D721Med (cell line): ENCODE measurements around the gene KCNG2.

Source experiments
- DNase-seq: peaks from one replicate; pipeline ENCODE4 v3.0.0; 2011; ENCODE audit warnings: low spot score; ENCODE audit not compliant: insufficient read length
- FAIRE-seq: peaks from 2 replicates; lab custom pipeline; 2011; peaks lifted over from hg19 to GRCh38; lab: Jason Lieb, UNC
- TF ChIP-seq, protein P1 (sequence below): IDR thresholded peaks from 2 replicates; pipeline ENCODE4 v1.5.1; 2012; ENCODE audit warnings: mild to moderate bottlenecking, control low read depth; ENCODE audit not compliant: insufficient read depth; ENCODE audit errors: missing control alignments

Gene KCNG2

DNA sequence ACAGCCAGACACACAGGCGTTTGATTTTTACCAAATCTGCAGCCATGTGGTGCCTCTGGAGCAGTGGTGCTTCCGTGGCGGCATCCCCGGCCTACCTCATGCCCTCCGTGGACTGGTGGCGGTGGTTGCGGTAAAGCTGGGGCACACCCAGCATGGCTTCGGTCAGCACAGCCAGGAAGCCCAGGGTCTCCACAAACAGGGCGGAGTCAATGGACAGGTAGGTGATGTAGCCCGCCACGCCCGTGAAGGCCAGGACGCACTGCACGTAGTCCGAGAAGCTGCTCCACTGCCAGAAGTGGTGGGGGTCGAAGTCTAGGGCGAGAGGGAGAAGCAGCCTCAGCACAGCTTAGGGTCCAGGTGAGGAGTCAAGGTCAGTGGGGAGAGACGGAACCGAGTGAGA, 121.4 kb downstream of the KCNG2 start:
- FAIRE-seq (no peak), DNase-seq (no peak)
- TF ChIP-seq, protein P1, sequence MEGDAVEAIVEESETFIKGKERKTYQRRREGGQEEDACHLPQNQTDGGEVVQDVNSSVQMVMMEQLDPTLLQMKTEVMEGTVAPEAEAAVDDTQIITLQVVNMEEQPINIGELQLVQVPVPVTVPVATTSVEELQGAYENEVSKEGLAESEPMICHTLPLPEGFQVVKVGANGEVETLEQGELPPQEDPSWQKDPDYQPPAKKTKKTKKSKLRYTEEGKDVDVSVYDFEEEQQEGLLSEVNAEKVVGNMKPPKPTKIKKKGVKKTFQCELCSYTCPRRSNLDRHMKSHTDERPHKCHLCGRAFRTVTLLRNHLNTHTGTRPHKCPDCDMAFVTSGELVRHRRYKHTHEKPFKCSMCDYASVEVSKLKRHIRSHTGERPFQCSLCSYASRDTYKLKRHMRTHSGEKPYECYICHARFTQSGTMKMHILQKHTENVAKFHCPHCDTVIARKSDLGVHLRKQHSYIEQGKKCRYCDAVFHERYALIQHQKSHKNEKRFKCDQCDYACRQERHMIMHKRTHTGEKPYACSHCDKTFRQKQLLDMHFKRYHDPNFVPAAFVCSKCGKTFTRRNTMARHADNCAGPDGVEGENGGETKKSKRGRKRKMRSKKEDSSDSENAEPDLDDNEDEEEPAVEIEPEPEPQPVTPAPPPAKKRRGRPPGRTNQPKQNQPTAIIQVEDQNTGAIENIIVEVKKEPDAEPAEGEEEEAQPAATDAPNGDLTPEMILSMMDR: no peak

DNA sequence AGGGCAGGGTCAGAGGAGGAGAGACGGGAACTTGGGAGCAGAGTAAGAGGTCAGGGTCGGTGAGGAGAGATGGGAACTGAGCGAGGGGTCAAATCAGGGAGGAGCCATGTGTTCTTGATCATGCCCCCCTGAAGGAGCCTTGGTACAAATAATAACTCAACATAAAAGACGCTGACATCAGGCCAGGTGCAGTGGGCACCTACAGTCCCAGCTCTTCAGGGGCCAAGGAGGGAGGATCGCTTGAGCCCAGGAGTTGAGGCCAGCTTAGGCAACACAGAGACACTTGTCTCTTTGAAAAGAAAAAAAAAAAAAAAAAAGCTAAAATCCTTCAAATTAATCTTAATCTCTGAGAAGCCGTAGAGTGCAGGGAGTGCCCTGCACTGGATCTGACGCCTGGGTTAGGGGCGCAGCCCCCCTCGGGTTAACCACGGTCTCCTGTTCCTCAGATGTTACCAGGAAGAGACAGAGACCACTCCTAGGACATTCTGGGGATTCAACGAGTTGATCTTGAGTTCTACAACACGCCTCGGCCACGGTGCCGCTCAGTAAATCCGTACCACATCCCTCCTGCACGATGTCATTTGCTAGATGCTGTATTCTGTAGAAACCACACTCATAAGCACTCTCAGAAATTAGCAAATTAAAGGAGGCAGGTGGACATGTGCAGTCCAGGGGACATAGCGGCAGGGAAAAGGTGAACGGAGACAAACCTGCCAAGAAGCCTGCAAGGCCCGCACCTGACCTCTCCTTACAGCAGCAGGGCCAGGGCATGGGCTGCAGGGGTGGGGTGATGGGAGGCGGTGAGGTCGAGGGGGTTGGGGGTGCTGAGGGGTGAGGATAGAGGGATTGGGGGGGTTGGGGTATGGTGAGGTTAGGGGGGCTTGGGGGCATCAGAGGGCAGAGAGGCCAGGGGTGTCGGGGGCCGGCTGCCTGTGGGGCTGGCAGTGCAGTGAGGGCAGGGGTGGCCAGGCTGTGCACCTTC, 124.5 kb downstream of the KCNG2 start:
- TF ChIP-seq, protein P1: no peak
- DNase-seq: no peak
- no peak for FAIRE-seq

DNA sequence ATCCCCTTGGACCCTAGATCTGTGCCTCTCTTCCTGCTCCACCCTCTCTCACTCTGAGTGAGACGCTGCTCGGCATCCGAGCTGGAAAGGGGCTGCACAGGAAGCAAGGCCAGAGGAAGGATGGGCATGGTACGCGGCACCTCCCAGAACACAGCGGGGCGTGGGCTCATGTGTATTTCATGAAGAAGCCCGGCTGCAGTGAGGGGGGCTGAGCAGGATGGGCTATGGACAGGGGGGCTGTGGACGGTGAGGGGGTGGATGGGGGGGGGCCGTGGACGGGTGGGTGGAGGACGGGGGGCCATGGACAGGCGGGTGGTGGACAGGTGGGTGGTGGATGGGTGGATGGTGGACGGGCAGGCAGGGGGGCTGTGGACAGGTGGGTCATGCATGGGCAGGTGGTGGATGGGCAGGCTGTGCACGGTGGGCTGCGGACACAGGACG, 125.3 kb downstream of the KCNG2 start:
- FAIRE-seq (no peak), DNase-seq (no peak)
- TF ChIP-seq, protein P1: no peak

DNA sequence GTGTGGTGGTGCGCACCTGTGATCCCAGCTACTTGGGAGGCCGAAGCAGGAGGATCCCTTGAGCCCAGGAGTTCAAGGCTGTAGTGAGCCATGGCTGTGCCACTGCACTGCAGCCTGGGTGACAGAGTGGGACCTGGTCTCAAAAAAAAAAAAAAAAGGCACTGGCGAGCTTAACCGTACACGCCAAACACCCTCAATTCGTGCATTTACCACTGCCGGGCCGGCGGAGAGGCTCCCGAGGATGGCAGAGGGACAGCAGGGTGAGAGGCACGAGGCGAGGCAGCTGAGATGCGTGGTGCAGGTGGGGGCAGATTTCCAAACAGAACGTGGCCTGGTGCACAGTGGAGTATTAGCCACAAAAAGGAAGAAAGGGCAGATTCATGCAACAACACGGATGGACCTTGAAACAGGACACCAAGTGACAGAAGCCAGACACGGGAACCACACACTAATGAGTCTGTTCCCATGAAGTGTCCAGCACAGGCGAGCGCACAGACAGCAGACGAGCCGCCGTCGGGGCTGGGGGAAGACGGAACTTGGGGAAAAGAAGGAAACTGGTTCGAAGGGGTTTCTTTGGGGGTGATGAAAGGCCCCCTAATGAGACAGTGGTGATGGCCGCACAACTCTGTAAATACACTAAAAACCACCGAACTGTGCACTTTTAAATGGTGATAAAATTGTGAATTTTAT, 126.3 kb downstream of the KCNG2 start:
- FAIRE-seq: peak; percentile 55
- TF ChIP-seq, protein P1: no peak

DNA sequence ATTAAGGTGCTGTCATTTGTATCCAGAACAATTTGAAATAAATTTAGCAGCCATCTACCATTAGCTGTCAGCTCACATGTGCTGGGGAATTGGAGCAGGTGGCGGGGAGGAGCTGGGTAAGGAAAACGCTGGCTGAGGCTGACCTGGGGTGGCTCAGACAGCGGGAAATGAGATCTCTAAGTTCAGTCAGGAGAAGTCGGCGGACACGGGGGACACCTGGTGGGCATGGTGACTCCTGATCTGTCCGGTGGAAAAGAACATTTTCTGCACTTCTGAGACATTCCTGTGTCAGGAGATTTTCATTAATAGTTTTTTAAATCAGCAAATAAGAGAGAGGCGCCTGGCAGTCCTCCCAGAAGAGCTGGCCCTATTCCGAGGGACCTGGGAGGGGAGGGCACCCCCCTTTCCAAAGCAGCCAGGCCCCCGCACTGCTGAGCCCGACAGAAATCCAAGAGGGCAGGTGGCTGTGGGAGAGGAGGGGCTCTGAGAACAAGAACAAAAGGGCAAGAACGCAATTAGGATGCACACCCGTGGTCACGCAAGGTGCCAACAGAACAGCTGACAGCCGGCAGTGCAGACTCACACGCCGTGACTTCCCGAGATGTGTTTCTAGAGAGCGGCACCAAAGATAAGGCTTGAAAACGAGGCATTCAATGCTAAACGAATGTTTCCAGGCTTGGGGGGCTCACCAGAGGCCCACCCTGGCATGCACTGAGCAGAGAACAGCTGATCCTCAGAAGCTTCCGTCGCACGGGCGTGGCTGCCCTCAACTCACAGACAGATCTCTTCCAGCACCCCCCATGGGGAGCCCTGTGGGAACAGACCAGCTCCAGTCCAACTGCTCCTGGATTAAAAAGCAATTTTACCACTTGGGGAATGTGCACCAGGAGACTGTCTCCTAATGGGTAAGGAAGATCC, 127.3 kb downstream of the KCNG2 start:
- no peak for DNase-seq
- FAIRE-seq: peak; percentile 98
- TF ChIP-seq, protein P1: peak; percentile 19

More for the DNA sequence above, 126.3 kb downstream of the KCNG2 start:
- DNase-seq: no peak

DNA sequence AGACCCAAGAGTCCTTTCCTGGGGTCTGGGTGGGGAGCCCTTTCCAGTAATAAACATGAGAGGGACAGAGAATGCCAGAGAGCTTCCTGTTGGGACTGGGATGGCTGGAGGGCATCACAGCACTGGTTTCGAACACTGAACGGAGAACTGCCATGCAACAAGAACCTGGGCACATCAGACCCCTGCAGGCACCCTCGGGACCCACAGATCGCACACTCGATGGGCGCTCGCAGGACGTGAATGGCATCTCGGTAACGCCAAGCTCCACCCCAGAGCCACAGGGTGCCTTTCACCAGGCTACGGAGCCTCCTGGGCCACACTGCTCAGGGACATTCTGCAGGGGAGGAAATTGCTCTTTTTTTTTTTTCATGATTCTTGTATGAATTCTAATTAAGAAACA, 128.6 kb downstream of the KCNG2 start:
- TF ChIP-seq, protein P1: no peak
- FAIRE-seq: no peak

More for the DNA sequence above, 128.6 kb downstream of the KCNG2 start:
- DNase-seq: no peak
